Nucleus accumbens (tissue), 56 donors: ENCODE data around the gene OR2A42.
"Not testable (repeated sequence)": the region's sequence is repeated elsewhere in the genome, so short reads cannot be mapped to it uniquely, and the experiment has no call there.

ENCODE experiments used
- DNase-seq, 56 donors: peaks; one replicate each; lab custom pipeline; 2025; lab: John Stamatoyannopoulos, UW

The OR2A42 gene

GRCh38 chr7:144239365-144239764 lies at the start of gene OR2A42:
TSS of gene OR2A42 (minus strand) at chr7:144239605. CDS start at chr7:144232843, 6,762 bp downstream.
- not testable (repeated sequence) for DNase-seq

GRCh38 chr7:144287171-144287784 lies 47.9 kb upstream of the OR2A42 start:
- not testable (repeated sequence) for DNase-seq

GRCh38 chr7:144283716-144284115 lies 44.3 kb upstream of the OR2A42 start:
- DNase-seq: not testable (repeated sequence)

- not testable (repeated sequence) for DNase-seq
Measured at GRCh38 chr7:144282490-144282889, 43.1 kb upstream of the OR2A42 start.

- not testable (repeated sequence) for DNase-seq
Measured at GRCh38 chr7:144281981-144282380, 42.6 kb upstream of the OR2A42 start.

- DNase-seq: not testable (repeated sequence)
Measured at GRCh38 chr7:144280010-144280409, 40.6 kb upstream of the OR2A42 start.

- not testable (repeated sequence) for DNase-seq
Measured at GRCh38 chr7:144275281-144275680, 35.9 kb upstream of the OR2A42 start.

GRCh38 chr7:144269188-144269587 lies 29.8 kb upstream of the OR2A42 start, which contains the start of gene CTAGE8:
TSS of gene CTAGE8 (minus strand) at chr7:144269288. CDS start at chr7:144269250, 38 bp downstream.
- DNase-seq: not testable (repeated sequence)

GRCh38 chr7:144264692-144265091 lies 25.3 kb upstream of the OR2A42 start, which contains the start of gene OR2A7:
TSS of gene OR2A7 (minus strand) at chr7:144264792. CDS start at chr7:144259628, 5,164 bp downstream.
- DNase-seq: not testable (repeated sequence)

- not testable (repeated sequence) for DNase-seq
Measured at GRCh38 chr7:144262128-144262527, 22.7 kb upstream of the OR2A42 start.

- DNase-seq: not testable (repeated sequence)
Measured at GRCh38 chr7:144259067-144259466, 19.7 kb upstream of the OR2A42 start.

- DNase-seq: no peak
Measured at GRCh38 chr7:144256112-144256511, 16.7 kb upstream of the OR2A42 start.

GRCh38 chr7:144255471-144255897 lies 16.1 kb upstream of the OR2A42 start:
- no peak for DNase-seq

- DNase-seq: not testable (repeated sequence)
Measured at GRCh38 chr7:144252307-144252706, 12.9 kb upstream of the OR2A42 start.

- DNase-seq: not testable (repeated sequence)
Measured at GRCh38 chr7:144247674-144248330, 8.4 kb upstream of the OR2A42 start.

GRCh38 chr7:144246967-144247366 lies 7.6 kb upstream of the OR2A42 start:
- not testable (repeated sequence) for DNase-seq

GRCh38 chr7:144245372-144245771 lies 6.0 kb upstream of the OR2A42 start:
- DNase-seq: not testable (repeated sequence)

- DNase-seq: not testable (repeated sequence)
Measured at GRCh38 chr7:144238530-144239082, 799 bp downstream of the OR2A42 start.

GRCh38 chr7:144233039-144233438 lies 6.4 kb downstream of the OR2A42 start:
- DNase-seq: not testable (repeated sequence)

GRCh38 chr7:144231027-144231426 lies 8.4 kb downstream of the OR2A42 start:
- DNase-seq: not testable (repeated sequence)

GRCh38 chr7:144228810-144229209 lies 10.6 kb downstream of the OR2A42 start:
- DNase-seq: not testable (repeated sequence)
